Pancreas (tissue), 10 donors: Measurements from ENCODE around the gene TBC1D5. TPM values are rescaled to one million over a fixed set of nuclear protein-coding genes. Genes with fewer than 3 reads are reported as not detected.
"Not testable (repeated sequence)": the region's sequence is repeated elsewhere in the genome, so short reads cannot be mapped to it uniquely, and the experiment has no call there.

Experiments used
- ATAC-seq, 4 donors: fragments of 200-7000 bp; cut with Tn5 transposase; one replicate each; pipeline versions ENCODE4 v1.8.0 to v1.9.1; 2020; ENCODE audit warnings: mild to moderate bottlenecking in 4 of 4, moderate library complexity in 4 of 4
- DNase-seq, 6 donors: peaks; one replicate each; pipeline ENCODE4 v3.0.0-alpha.2; 2020
- FAIRE-seq: peaks from 2 replicates; lab custom pipeline; 2012; peaks lifted over from hg19 to GRCh38; lab: Jason Lieb, UNC
- H3K27ac ChIP-seq, 4 donors: fragments of 200-600 bp; sonication (generic); 1 replicate in 3 of 4; 2 replicates in 1 of 4; pipeline versions ENCODE4 v1.5.0 to v1.8.0; 2020
- H3K27me3 ChIP-seq, 4 donors: fragments of 200-600 bp; one replicate each; pipeline ENCODE4 v1.8.0; 2021
- H3K36me3 ChIP-seq, 3 donors: fragments of 200-600 bp; sonication (generic) in 1 of 3; one replicate each; pipeline versions ENCODE4 v1.5.0 to v1.8.0; 2020 to 2021
- H3K4me1 ChIP-seq, 3 donors: fragments of 200-600 bp; one replicate each; pipeline ENCODE4 v1.8.0; 2021
- H3K4me3 ChIP-seq, 4 donors: fragments of 200-600 bp; sonication (generic) in 2 of 4; one replicate each; pipeline versions ENCODE4 v1.5.0 to v1.8.0; 2020 to 2021
- H3K9me3 ChIP-seq, 4 donors: fragments of 200-600 bp; one replicate each; pipeline ENCODE4 v1.8.0; 2021
- CTCF ChIP-seq, 4 donors: fragments of 200-600 bp; sonication (generic) in 3 of 4; IDR thresholded peaks; one replicate each; pipeline versions ENCODE4 v1.5.0 to v1.8.0; 2021; ENCODE audit warnings: antibody characterized with exemption in 4 of 4
- WGBS, 2 donors: extraction: QIAGEN DNeasy Blood & Tissue Kit; methylation state at CpG; one replicate each; pipeline ENCODE4 v1.1.7; 2013; 5-methylcytosine and 5-hydroxymethylcytosine counted together
- intact Hi-C, 3 donors: fragments of 100-400 bp; cut with DNase I; formaldehyde crosslinking; loops; one replicate each; pipeline versions ENCODE4 v1.11.1 to v1.14.2; 2022
- polyA plus RNA-seq, 2 donors: library from polyadenylated mRNA; stranded (reverse); fragments of 200-250 nt; gene quantifications; one replicate each; pipeline ENCODE4 v1.2.3, GENCODE V29; 2013
- total RNA-seq, 6 donors: library from RNA; stranded (reverse); fragmentation: NEBNext Ultra II Directional in 4 of 6; extraction: Animal tissue kit (Norgen Biotek cat#: 25700) in 4 of 6; gene quantifications; one replicate each; pipeline versions ENCODE4 v1.2.1 to v1.2.4, GENCODE V29; 2021 to 2023
- donor health status: healthy with polysubstance abuse.
- donor health status: DM: no; HTN: no; CAD: no; lungs with moderate emphysema.
- donor health status: DM: no; HTN: no; CAD: no.
- donor health status: control.
- donor health status: control.
- donor health status: Bipolar disorder and iron deficiency.
- donor health status: DM: yes; HTN: yes; CAD: no.
- donor health status: DM: no; HTN: no; CAD: no.
- donor health status: DM: no; HTN: no; CAD: no.
- donor health status: DM: yes; HTN: yes; CAD: no.

The TBC1D5 gene
- total and polyA plus RNA-seq, 8 donors = 6.5 to 39.2 (median 19.9) TPM

- WGBS, 2 donors = 85 to 87% methylated on average over 1 of the region's 1 CpG
- H3K4me3 ChIP-seq = no peak overlapping the region
- H3K4me1 ChIP-seq = no peaks in the 10 kb centered on the region
- H3K36me3 ChIP-seq = no peaks in the 10 kb centered on the region
- H3K27ac ChIP-seq = no peak overlapping the region
- H3K27me3 ChIP-seq = no peaks in the 10 kb centered on the region
- intact Hi-C loops = no loop called here
- no peak for DNase-seq
- no peak for ATAC-seq
- FAIRE-seq = no peak
- H3K9me3 ChIP-seq = no peaks in the 10 kb centered on the region
- TF ChIP-seq CTCF (IDR thresholded peaks at IDR 0.05) = no peak
Measured at GRCh38 chr3:17656264-17656663, 86.2 kb downstream of the TBC1D5 start.

GRCh38 chr3:17655743-17656142 is 86.7 kb downstream of the TBC1D5 start:
- FAIRE-seq = no peak
- WGBS, 2 donors = 48 to 49% methylated on average over 2 of the region's 2 CpGs
- ATAC-seq = no peak

GRCh38 chr3:17649748-17650147 is 92.7 kb downstream of the TBC1D5 start:
- not testable (repeated sequence) for FAIRE-seq

More at GRCh38 chr3:17655743-17656142, 86.7 kb downstream of the TBC1D5 start:
- no peak overlapping the region for H3K4me3 ChIP-seq
- DNase-seq = no peak
- H3K36me3 ChIP-seq = no peaks in the 10 kb centered on the region
- intact Hi-C loops = no loop called here
- no peaks in the 10 kb centered on the region for H3K27me3 ChIP-seq
- no peaks in the 10 kb centered on the region for H3K4me1 ChIP-seq
- TF ChIP-seq CTCF (IDR thresholded peaks at IDR 0.05) = no peak
- H3K9me3 ChIP-seq = no peaks in the 10 kb centered on the region
- no peak overlapping the region for H3K27ac ChIP-seq

GRCh38 chr3:17648630-17649355 is 93.6 kb downstream of the TBC1D5 start:
- 96 to 97% methylated on average over 8 of the region's 8 CpGs for WGBS, 2 donors
- not testable (repeated sequence) for H3K27me3 ChIP-seq, DNase-seq, H3K36me3 ChIP-seq, H3K4me1 ChIP-seq, ATAC-seq, H3K4me3 ChIP-seq, H3K9me3 ChIP-seq, H3K27ac ChIP-seq, FAIRE-seq
- intact Hi-C loops = loop anchor here in 1 of 3 donors (10.0 kb wide), 1 partner anchor 196 kb away; no protein-coding TSS in a partner anchor

More at GRCh38 chr3:17649748-17650147, 92.7 kb downstream of the TBC1D5 start:
- ATAC-seq, DNase-seq, H3K27ac ChIP-seq, H3K4me1 ChIP-seq, H3K36me3 ChIP-seq, H3K4me3 ChIP-seq, H3K27me3 ChIP-seq, H3K9me3 ChIP-seq: not testable (repeated sequence)
- intact Hi-C loops = loop anchor here in 1 of 3 donors (10.0 kb wide), 1 partner anchor 195 kb away; no protein-coding TSS in a partner anchor
- WGBS, 2 donors = 99% methylated on average over 4 of the region's 4 CpGs

- peak; percentile 78 to 90 (median 88) for ATAC-seq
- peak; percentile 82 for FAIRE-seq
Measured at GRCh38 chr3:17645074-17645698, 97.2 kb downstream of the TBC1D5 start.

More at GRCh38 chr3:17645074-17645698, 97.2 kb downstream of the TBC1D5 start:
- 54 to 57% methylated on average over 4 of the region's 4 CpGs for WGBS, 2 donors
- intact Hi-C loops = loop anchor here in 1 of 3 donors (10.0 kb wide), 1 partner anchor 200 kb away; no protein-coding TSS in a partner anchor
- no peak overlapping the region for H3K4me3 ChIP-seq
- H3K4me1 ChIP-seq = peaks cover 0 to 3% (median 0%) of the 10 kb centered on the region in 3 donors
- no peak overlapping the region for H3K27ac ChIP-seq
- H3K36me3 ChIP-seq = no peaks in the 10 kb centered on the region
- H3K27me3 ChIP-seq = no peaks in the 10 kb centered on the region
- H3K9me3 ChIP-seq = no peaks in the 10 kb centered on the region
- DNase-seq = peak in 2 of 6 donors; percentile 14 to 16
- peak; percentile 51 to 68 (median 59) for TF ChIP-seq CTCF (IDR thresholded peaks at IDR 0.05)
